Dedifferentiated amniotic fluid mesenchymal stem cell (primary cell): ENCODE measurements around the gene KCMF1.

Experiments used
- DNase-seq: peaks from one replicate; pipeline ENCODE4 v3.0.0-alpha.2; 2016; ENCODE audit errors: extremely low spot score

KCMF1 gene

GRCh38 chr2:84980263-84980983 is 9.5 kb downstream of the KCMF1 start:
- no peak for DNase-seq

GRCh38 chr2:84986018-84986417 is 15.1 kb downstream of the KCMF1 start:
- DNase-seq: no peak

GRCh38 chr2:84989422-84989821 is 18.5 kb downstream of the KCMF1 start:
- no peak for DNase-seq

- DNase-seq: no peak
Measured at GRCh38 chr2:84989927-84990326, 19.0 kb downstream of the KCMF1 start.

- DNase-seq: peak; percentile 88
Measured at GRCh38 chr2:84991404-84992160, 20.6 kb downstream of the KCMF1 start.

GRCh38 chr2:84995826-84996225 is 24.9 kb downstream of the KCMF1 start:
- peak; percentile 13 for DNase-seq

GRCh38 chr2:84996909-84997308 is 25.9 kb downstream of the KCMF1 start:
- DNase-seq: no peak

GRCh38 chr2:84999553-84999955 is 28.6 kb downstream of the KCMF1 start:
- no peak for DNase-seq

GRCh38 chr2:85001595-85001994 is 30.6 kb downstream of the KCMF1 start:
- DNase-seq: no peak

- DNase-seq: no peak
Measured at GRCh38 chr2:85002534-85002933, 31.6 kb downstream of the KCMF1 start.

GRCh38 chr2:85008252-85008651 is 37.3 kb downstream of the KCMF1 start:
- no peak for DNase-seq

- DNase-seq: no peak
Measured at GRCh38 chr2:85009019-85009618, 38.2 kb downstream of the KCMF1 start.

- DNase-seq: no peak
Measured at GRCh38 chr2:85010404-85010803, 39.4 kb downstream of the KCMF1 start.

- no peak for DNase-seq
Measured at GRCh38 chr2:85011098-85011497, 40.1 kb downstream of the KCMF1 start.

- no peak for DNase-seq
Measured at GRCh38 chr2:85011747-85012146, 40.8 kb downstream of the KCMF1 start.

- no peak for DNase-seq
Measured at GRCh38 chr2:85012431-85012830, 41.5 kb downstream of the KCMF1 start.

- DNase-seq: no peak
Measured at GRCh38 chr2:85012855-85013254, 41.9 kb downstream of the KCMF1 start.

GRCh38 chr2:85015653-85016360 is 44.8 kb downstream of the KCMF1 start:
- no peak for DNase-seq

- no peak for DNase-seq
Measured at GRCh38 chr2:85016446-85016845, 45.5 kb downstream of the KCMF1 start.

GRCh38 chr2:85017411-85018048 is 46.6 kb downstream of the KCMF1 start:
- peak; percentile 42 for DNase-seq

GRCh38 chr2:85018049-85018447 is 47.1 kb downstream of the KCMF1 start:
- no peak for DNase-seq

- DNase-seq: no peak
Measured at GRCh38 chr2:85019121-85019520, 48.2 kb downstream of the KCMF1 start.
